SH-SY5Y (cell line): ENCODE data around the gene MORN3.

Experiments
- GATA2 ChIP-seq: IDR thresholded peaks from 2 replicates; pipeline ENCODE4 v1.6.1; 2011; ENCODE audit warnings: mild to moderate bottlenecking, low read depth, low read length
- GATA3 ChIP-seq: IDR thresholded peaks from 2 replicates; pipeline ENCODE4 v1.6.1; 2011; ENCODE audit warnings: low read depth, mild to moderate bottlenecking, low read length, moderate library complexity

Gene MORN3

DNA sequence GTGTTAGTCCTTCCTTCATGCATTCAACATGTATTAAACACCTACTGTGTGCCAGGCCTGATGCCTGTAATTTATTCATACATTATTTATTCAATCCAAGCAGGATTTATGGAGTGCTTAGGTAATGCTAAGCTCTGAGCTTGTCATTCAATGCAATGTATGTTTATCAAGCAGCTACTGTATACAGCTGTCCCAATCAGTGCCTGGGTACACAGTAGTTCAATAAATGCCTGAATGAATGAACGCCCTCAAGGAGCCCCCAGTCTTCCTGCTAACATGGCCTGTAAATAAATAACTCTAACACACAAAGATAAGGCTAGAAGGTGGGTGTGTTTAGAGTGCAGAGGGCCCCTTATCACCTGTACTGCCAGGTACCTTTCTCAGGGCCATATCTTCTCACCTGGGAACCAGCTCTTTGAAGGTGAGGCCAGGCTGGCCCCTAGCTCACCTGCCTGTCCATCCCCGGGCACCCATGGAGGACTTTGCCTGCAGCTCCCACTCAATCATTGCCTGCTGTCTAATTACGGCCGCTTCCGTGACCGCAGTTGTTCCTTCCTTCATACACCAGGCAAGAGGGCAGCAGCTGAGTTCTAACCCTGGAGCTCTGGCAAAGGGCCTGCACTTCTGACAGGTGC is 68.6 kb downstream of the MORN3 start:
- no peak for TF ChIP-seq GATA2
- TF ChIP-seq GATA3 = no peak
